Mesendoderm (in vitro differentiated cells): ENCODE measurements around the gene ARFIP2.
A peak's percentile ranks its signal among the peaks of the same experiment; 100 is the strongest.
"Not testable (repeated sequence)": the region's sequence is repeated elsewhere in the genome, so short reads cannot be mapped to it uniquely, and the experiment has no call there.

Experiments
- DNase-seq: peaks from one replicate; pipeline ENCODE4 v3.0.0; 2013
- H2AK5ac ChIP-seq: 2 replicates; pipeline ENCODE4 v1.6.1; 2013; ENCODE audit warnings: low read length, inconsistent platforms
- H2BK120ac ChIP-seq: 2 replicates; pipeline ENCODE4 v1.6.1; 2013; ENCODE audit warnings: low read depth, mild to moderate bottlenecking, low read length, moderate library complexity, mixed read lengths
- H2BK15ac ChIP-seq: replicated peaks from 2 replicates; pipeline ENCODE4 v1.6.1; 2013; ENCODE audit warnings: low read depth, mild to moderate bottlenecking, moderate library complexity
- H2BK5ac ChIP-seq: 2 replicates; pipeline ENCODE4 v1.6.1; 2013; ENCODE audit warnings: low read length, inconsistent platforms
- H3K18ac ChIP-seq: 2 replicates; pipeline ENCODE4 v1.6.1; 2013; ENCODE audit warnings: mild to moderate bottlenecking, low read length, mixed read lengths
- H3K23ac ChIP-seq: one replicate; pipeline ENCODE4 v1.6.1; 2013; ENCODE audit warnings: low read length
- H3K27ac ChIP-seq: 2 replicates; pipeline ENCODE4 v1.5.1; 2013; ENCODE audit warnings: low read depth, mild to moderate bottlenecking, inconsistent platforms, low read length, moderate library complexity
- H3K27me3 ChIP-seq: 2 replicates; pipeline ENCODE4 v1.6.1; 2013; ENCODE audit warnings: low read length, control low read depth, mild to moderate bottlenecking, inconsistent platforms; ENCODE audit not compliant: insufficient read depth, poor library complexity
- H3K36me3 ChIP-seq: 2 replicates; pipeline ENCODE4 v1.6.1; 2013; ENCODE audit warnings: low read length, inconsistent platforms; ENCODE audit not compliant: control insufficient read depth, insufficient read depth
- H3K4ac ChIP-seq: one replicate; pipeline ENCODE4 v1.6.1; 2013; ENCODE audit warnings: low read depth, mild to moderate bottlenecking, low read length, moderate library complexity
- H3K4me1 ChIP-seq: 2 replicates; pipeline ENCODE4 v1.6.1; 2013; ENCODE audit warnings: low read depth, low read length, inconsistent platforms; ENCODE audit not compliant: control insufficient read depth
- H3K4me2 ChIP-seq: 2 replicates; pipeline ENCODE4 v1.6.1; 2013; ENCODE audit warnings: low read length
- H3K4me3 ChIP-seq: 2 replicates; pipeline ENCODE4 v1.5.1; 2013; ENCODE audit warnings: mild to moderate bottlenecking, low read length
- H3K56ac ChIP-seq: one replicate; pipeline ENCODE4 v1.6.1; 2013; ENCODE audit warnings: low read length
- H3K79me1 ChIP-seq: 2 replicates; pipeline ENCODE4 v1.6.1; 2013; ENCODE audit warnings: low read length, inconsistent platforms
- H3K79me2 ChIP-seq: 2 replicates; pipeline ENCODE4 v1.6.1; 2013; ENCODE audit warnings: mild to moderate bottlenecking, low read length; ENCODE audit not compliant: control insufficient read depth, insufficient read depth
- H3K9ac ChIP-seq: 2 replicates; pipeline ENCODE4 v1.6.1; 2013; ENCODE audit warnings: low read length, inconsistent platforms
- H4K5ac ChIP-seq: one replicate; pipeline ENCODE4 v1.6.1; 2013; ENCODE audit warnings: low read length
- H4K8ac ChIP-seq: one replicate; pipeline ENCODE4 v1.6.1; 2013; ENCODE audit warnings: low read depth, mild to moderate bottlenecking, control low read depth, low read length, moderate library complexity
- WGBS: extraction: QIAGEN DNeasy Blood & Tissue Kit; methylation state at CpG from one replicate; pipeline ENCODE4 v1.1.7; 2013; ENCODE audit warnings: low lambda C conversion rate, missing lambda C conversion rate; ENCODE audit not compliant: insufficient coverage; ENCODE audit errors: extremely low coverage; 5-methylcytosine and 5-hydroxymethylcytosine counted together

The ARFIP2 gene

GRCh38 chr11:6521946-6522345 lies 40.8 kb upstream of the ARFIP2 start:
- not testable (repeated sequence) for H3K36me3 ChIP-seq, H2BK120ac ChIP-seq, H3K4me2 ChIP-seq, H3K79me1 ChIP-seq, H2BK5ac ChIP-seq, H3K56ac ChIP-seq, H3K23ac ChIP-seq, H3K4ac ChIP-seq, H3K4me1 ChIP-seq, H3K9ac ChIP-seq, H4K8ac ChIP-seq, H2AK5ac ChIP-seq, H4K5ac ChIP-seq, H3K27ac ChIP-seq, H3K4me3 ChIP-seq, H3K27me3 ChIP-seq, DNase-seq, H3K18ac ChIP-seq, H2BK15ac ChIP-seq, H3K79me2 ChIP-seq
- no CpG with 5 or more reads among the region's 3 CpGs for WGBS

DNA sequence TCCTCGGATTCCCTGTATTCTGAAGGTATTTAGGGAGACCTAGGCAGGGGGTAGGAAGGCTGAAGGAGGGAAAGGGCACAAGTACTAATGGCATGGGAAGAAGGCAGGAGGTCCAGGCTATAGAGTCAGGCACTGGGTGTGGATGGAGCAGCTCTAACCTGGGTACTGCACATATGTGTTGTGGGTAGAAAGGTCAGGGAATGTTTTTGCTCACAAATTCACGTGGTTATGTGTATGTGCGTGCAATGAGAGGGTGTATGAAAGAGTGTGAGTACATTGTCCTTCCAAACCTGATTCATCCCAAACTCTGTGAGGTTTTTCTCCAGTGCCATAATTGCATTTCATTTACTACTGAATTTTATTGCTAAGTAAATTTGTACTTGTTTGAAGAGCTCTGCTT lies 39.1 kb upstream of the ARFIP2 start:
- no CpG with 5 or more reads among the region's 3 CpGs for WGBS
- Histone ChIP-seq H3K79me1 (no peaks in the 10 kb centered on the region), H3K9ac (no peak overlapping the region)

GRCh38 chr11:6516865-6517264 lies 35.7 kb upstream of the ARFIP2 start:
- H2BK15ac ChIP-seq, result no peak overlapping the region
- no peak overlapping the region for H4K8ac ChIP-seq
- no peaks in the 10 kb centered on the region for H3K27me3 ChIP-seq
- H3K27ac ChIP-seq, result no peak overlapping the region
- H3K4me3 ChIP-seq, result no peak overlapping the region
- no peak for DNase-seq
- no peaks in the 10 kb centered on the region for H3K79me2 ChIP-seq
- no peak overlapping the region for H4K5ac ChIP-seq
- no peak overlapping the region for H3K4me2 ChIP-seq
- no peak overlapping the region for H3K9ac ChIP-seq
- no peak overlapping the region for H2BK120ac ChIP-seq
- no peaks in the 10 kb centered on the region for H3K4me1 ChIP-seq
- no peak overlapping the region for H3K56ac ChIP-seq
- H3K18ac ChIP-seq, result no peak overlapping the region
- H3K4ac ChIP-seq, result no peak overlapping the region
- H3K23ac ChIP-seq, result no peak overlapping the region
- no peaks in the 10 kb centered on the region for H3K79me1 ChIP-seq
- H3K36me3 ChIP-seq, result no peaks in the 10 kb centered on the region
- no peak overlapping the region for H2AK5ac ChIP-seq
- no peak overlapping the region for H2BK5ac ChIP-seq

More for the DNA sequence above, 39.1 kb upstream of the ARFIP2 start:
- Histone ChIP-seq H4K5ac (no peak overlapping the region), H3K4me1 (no peaks in the 10 kb centered on the region), H2BK120ac (no peak overlapping the region), H3K79me2 (no peaks in the 10 kb centered on the region), H3K27ac (no peak overlapping the region), H3K23ac (no peak overlapping the region), H3K4ac (no peak overlapping the region), H2BK5ac (no peak overlapping the region), H2BK15ac (no peak overlapping the region), H3K4me3 (no peak overlapping the region), H3K27me3 (no peaks in the 10 kb centered on the region), H3K56ac (no peak overlapping the region), H3K18ac (no peak overlapping the region), H3K36me3 (no peaks in the 10 kb centered on the region), H2AK5ac (no peak overlapping the region), H3K4me2 (no peak overlapping the region), H4K8ac (no peak overlapping the region)
- DNase-seq, result no peak

DNA sequence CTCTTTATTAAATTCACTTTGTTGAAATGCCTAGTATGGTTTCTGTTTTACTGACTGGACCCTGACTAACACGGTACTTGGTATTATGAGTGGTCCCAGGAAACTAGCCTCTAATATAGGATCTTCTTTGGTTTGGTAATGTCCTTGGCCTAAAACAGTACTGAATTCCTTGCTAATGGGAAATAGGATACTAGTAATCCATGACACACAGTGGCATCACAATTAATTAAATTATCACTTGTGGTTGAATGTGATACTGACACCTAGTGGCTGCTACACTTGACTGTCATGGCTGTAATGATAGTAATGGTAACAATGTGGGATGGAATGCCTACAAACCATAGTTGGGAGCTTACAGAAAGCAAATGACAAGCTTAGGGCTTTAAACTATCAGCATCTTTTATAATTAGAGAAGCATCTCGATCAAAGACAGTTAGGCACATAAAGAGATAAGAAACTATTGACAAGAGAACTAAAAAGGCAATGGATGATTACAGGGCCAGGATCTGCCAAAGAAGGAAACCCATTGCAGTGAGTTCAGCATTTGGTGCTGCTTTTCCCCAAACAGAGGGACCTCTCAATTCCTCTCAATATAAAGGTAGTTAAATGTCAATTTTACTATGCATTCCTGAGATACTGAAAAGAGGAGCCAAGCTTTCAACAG lies 24.6 kb upstream of the ARFIP2 start:
- Histone ChIP-seq H4K5ac (no peak overlapping the region), H2AK5ac (no peak overlapping the region), H3K23ac (no peak overlapping the region), H2BK15ac (no peak overlapping the region), H2BK120ac (no peak overlapping the region), H3K56ac (no peak overlapping the region), H3K79me1 (no peaks in the 10 kb centered on the region), H3K9ac (no peak overlapping the region), H3K27me3 (no peaks in the 10 kb centered on the region), H3K4me2 (no peak overlapping the region), H2BK5ac (no peak overlapping the region), H3K4ac (no peak overlapping the region), H3K27ac (no peak overlapping the region), H4K8ac (no peak overlapping the region), H3K4me3 (no peak overlapping the region), H3K4me1 (no peaks in the 10 kb centered on the region), H3K79me2 (no peaks in the 10 kb centered on the region), H3K36me3 (no peaks in the 10 kb centered on the region), H3K18ac (no peak overlapping the region)
- peak; percentile 79 for DNase-seq
- WGBS, result no CpG with 5 or more reads among the region's 2 CpGs

GRCh38 chr11:6504166-6504565 lies 23.0 kb upstream of the ARFIP2 start:
- H3K23ac ChIP-seq, result no peak overlapping the region
- no peak overlapping the region for H3K27ac ChIP-seq
- H2BK15ac ChIP-seq, result no peak overlapping the region
- no peak for DNase-seq
- H2BK5ac ChIP-seq, result no peak overlapping the region
- no peak overlapping the region for H3K18ac ChIP-seq
- H3K36me3 ChIP-seq, result no peaks in the 10 kb centered on the region
- H3K79me2 ChIP-seq, result no peaks in the 10 kb centered on the region
- H3K27me3 ChIP-seq, result no peaks in the 10 kb centered on the region
- H3K56ac ChIP-seq, result no peak overlapping the region
- no peak overlapping the region for H4K5ac ChIP-seq
- no peak overlapping the region for H4K8ac ChIP-seq
- no peaks in the 10 kb centered on the region for H3K79me1 ChIP-seq
- H3K4me1 ChIP-seq, result no peaks in the 10 kb centered on the region
- H3K4me2 ChIP-seq, result no peak overlapping the region
- H2AK5ac ChIP-seq, result no peak overlapping the region
- WGBS, result no CpG with 5 or more reads among the region's 3 CpGs
- no peak overlapping the region for H3K9ac ChIP-seq
- H2BK120ac ChIP-seq, result no peak overlapping the region
- no peak overlapping the region for H3K4ac ChIP-seq
- no peak overlapping the region for H3K4me3 ChIP-seq

- no peak for DNase-seq
- Histone ChIP-seq H4K5ac (no peak overlapping the region), H3K79me2 (no peaks in the 10 kb centered on the region)
Observed at GRCh38 chr11:6502382-6502781, 21.3 kb upstream of the ARFIP2 start.

More at GRCh38 chr11:6502382-6502781, 21.3 kb upstream of the ARFIP2 start:
- Histone ChIP-seq H4K8ac (no peak overlapping the region), H3K27ac (no peak overlapping the region), H3K79me1 (no peaks in the 10 kb centered on the region), H3K4me2 (no peak overlapping the region), H2AK5ac (no peak overlapping the region), H3K9ac (no peak overlapping the region), H3K56ac (no peak overlapping the region), H3K23ac (no peak overlapping the region), H3K4me1 (no peaks in the 10 kb centered on the region), H2BK5ac (no peak overlapping the region), H2BK15ac (no peak overlapping the region), H3K18ac (no peak overlapping the region), H3K4ac (no peak overlapping the region), H3K27me3 (no peaks in the 10 kb centered on the region), H2BK120ac (no peak overlapping the region), H3K4me3 (no peak overlapping the region), H3K36me3 (no peaks in the 10 kb centered on the region)
- WGBS, result no CpG with 5 or more reads among the region's 3 CpGs
